Measurements from ENCODE around the gene BCAR3. TPM values are rescaled to one million over a fixed set of nuclear protein-coding genes. Genes with fewer than 3 reads are reported as not detected.

BCAR3 gene
- total and polyA plus RNA-seq, 2 of the 4 experiments (the other 2 are of a cell fraction), result 41.4 to 46.4 TPM

DNA sequence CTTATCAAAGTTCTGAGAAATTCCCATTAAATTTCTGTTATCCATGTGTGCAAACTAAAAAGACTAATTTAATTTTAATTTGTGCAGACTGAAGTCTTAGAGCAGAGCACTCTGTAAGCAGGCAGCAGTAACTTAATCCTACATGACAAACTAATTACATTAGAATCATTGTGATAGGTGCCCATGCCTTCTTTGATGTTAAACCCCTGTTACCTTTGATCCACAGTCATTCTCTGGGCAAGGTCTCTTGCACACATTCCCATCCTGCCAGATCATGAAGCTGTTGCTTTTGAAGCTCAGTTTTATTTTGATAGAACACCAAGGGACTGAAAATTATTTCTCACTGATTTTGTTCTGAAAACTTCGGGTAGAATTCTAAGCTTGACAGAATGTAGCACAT lies 77.2 kb downstream of the BCAR3 start:
- ATAC-seq (ENCODE audit: low read depth) (no peak), DNase-seq (no peak)
- H2BK15ac ChIP-seq (ENCODE audit: low read depth, low read length), result no peak overlapping the region
- peaks cover 60% of the 10 kb centered on the region for H3K9me1 ChIP-seq (ENCODE audit: insufficient read depth, low read length)
- no peak overlapping the region for H3K56ac ChIP-seq (ENCODE audit: extremely low read depth, insufficient read depth, low read length)
- BruUV-seq (replicated peaks), result no TSS peak
- H2BK20ac ChIP-seq (ENCODE audit: low read depth, low read length), result no peak overlapping the region
- H3K9me3 ChIP-seq (ENCODE audit: control insufficient read depth, insufficient read depth, low read length), result no peaks in the 10 kb centered on the region
- H3K4me3 ChIP-seq (ENCODE audit: insufficient read depth, low read depth, low read length), result no peak overlapping the region
- H4K5ac ChIP-seq (ENCODE audit: low read depth, low read length), result no peak overlapping the region
- no peaks in the 10 kb centered on the region for H3K36me3 ChIP-seq (ENCODE audit: control insufficient read depth, insufficient read depth, low read length)
- in situ Hi-C loops (cut with MboI; ENCODE audit: low sequenced_read_pairs) (no loop called here), dilution Hi-C loops (cut with HindIII; ENCODE audit: low sequenced_read_pairs, unreplicated experiment) (no loop called here), intact Hi-C loops (cut with micrococcal nuclease) (no loop called here)
- H2AFZ ChIP-seq (replicated peaks; ENCODE audit: low read length, poor library complexity), result no peak overlapping the region
- no peak overlapping the region for H2AK9ac ChIP-seq (replicated peaks; ENCODE audit: low read depth, low read length, poor library complexity)
- no peak overlapping the region for H3K27ac ChIP-seq (ENCODE audit: insufficient read depth, low read length)
- no peak overlapping the region for H3K18ac ChIP-seq (ENCODE audit: low read depth, low read length)
- no peaks in the 10 kb centered on the region for H3K27me3 ChIP-seq (ENCODE audit: control insufficient read depth, insufficient read depth, low read length)
- H2AK5ac ChIP-seq (ENCODE audit: low read depth, low read length), result no peak overlapping the region
- no peak overlapping the region for H2BK5ac ChIP-seq (ENCODE audit: low read depth, low read length, poor library complexity, severe bottlenecking)
- no peak overlapping the region for H4K8ac ChIP-seq (ENCODE audit: low read depth in 2 of 2, low read length in 2 of 2)
- ChIA-PET POLR2A (ENCODE audit: unreplicated experiment) (no interaction called here), CTCF (no interaction called here)
- no peak overlapping the region for H2BK120ac ChIP-seq (ENCODE audit: low read depth, low read length)
- H3K4me1 ChIP-seq (ENCODE audit: control insufficient read depth, insufficient read depth, low read length), result peaks cover 26% of the 10 kb centered on the region
- TF ChIP-seq CEBPB (IDR thresholded peaks at IDR 0.05; ENCODE audit: low read depth, low read length), result no peak
- no peak overlapping the region; the same call in 1 of the 2 replicates for H3K4ac ChIP-seq (ENCODE audit: low read depth, low read length)
- H3K14ac ChIP-seq (replicated peaks; ENCODE audit: low read depth, low read length), result peak overlapping the region; percentile 3; the same call in 1 of the 2 replicates
- 100% methylated on average over 1 of the region's 1 CpG; no CpG with 5 or more reads in 1 of the 2 experiments for WGBS, 2 experiments (ENCODE audit: extremely low coverage in 2 of 2, insufficient read length in 1 of 2)
- H3K23ac ChIP-seq (ENCODE audit: low read depth, low read length), result no peak overlapping the region
- H4K91ac ChIP-seq (ENCODE audit: insufficient read depth, low read depth, low read length), result no peak overlapping the region
- no peak overlapping the region for H3K9ac ChIP-seq (ENCODE audit: low read depth, low read length)
- peaks cover 50 to 97% of the 10 kb centered on the region in 2 experiments for H3K79me1 ChIP-seq (ENCODE audit: low read depth in 1 of 2, low read length in 2 of 2)
- peaks cover 93% of the 10 kb centered on the region for H4K20me1 ChIP-seq (ENCODE audit: insufficient read depth, low read length)
- H3K4me2 ChIP-seq (ENCODE audit: low read depth, low read length), result no peak overlapping the region

Measured in IMR-90 (cell line).